Motor neuron (in vitro differentiated cells): ENCODE measurements around the gene KBTBD4. TPM values are rescaled to one million over a fixed set of nuclear protein-coding genes. Genes with fewer than 3 reads are reported as not detected.
A peak's percentile ranks its signal among the peaks of the same experiment; 100 is the strongest.

Experiments
- ATAC-seq, 8 experiments: fragments of 200-7000 bp; cut with Tn5 transposase; replicated peaks in 6 of 8; 2 replicates each; pipeline ENCODE4 v1.8.0; 2021; ENCODE audit warnings: mild to moderate bottlenecking in 8 of 8, moderate library complexity in 8 of 8
- H3K27ac ChIP-seq, 2 donors: fragments of 250-450 bp; sonication (Bioruptor Pico); 2 replicates each; pipeline ENCODE4 v1.9.0; 2021; ENCODE audit warnings: antibody characterized with exemption in 2 of 2, mild to moderate bottlenecking in 2 of 2, moderate library complexity in 1 of 2
- H3K4me1 ChIP-seq, 2 donors: fragments of 250-450 bp; sonication (Bioruptor Pico); replicated peaks in 1 of 2; 2 replicates each; pipeline ENCODE4 v1.6.1; 2021; ENCODE audit warnings: antibody characterized with exemption in 2 of 2, mild to moderate bottlenecking in 2 of 2, moderate library complexity in 1 of 2
- H3K4me3 ChIP-seq, 5 donors: fragments of 250-450 bp; sonication (Bioruptor Pico); 2 replicates each; pipeline ENCODE4 v1.9.0; 2021; ENCODE audit warnings: antibody characterized with exemption in 5 of 5, mild to moderate bottlenecking in 5 of 5, moderate library complexity in 4 of 5
- WGBS, 10 experiments: fragments of 450-650 bp; shearing (Covaris generic); methylation state at CpG; one replicate each; pipeline ENCODE4 v1.0.0; 2022; 5-methylcytosine and 5-hydroxymethylcytosine counted together
- in situ Hi-C, 9 experiments: fragments of 400-800 bp; cut with MboI; loops; one replicate each; pipeline ENCODE4 v1.15.0; 2021; ENCODE audit warnings: low sequenced_read_pairs in 9 of 9, low pct_unique_long_range_greater_than_20kb in 2 of 9; ENCODE audit not compliant: unreplicated experiment in 9 of 9
- total RNA-seq, 8 experiments: library from RNA; unstranded; fragments of 300-600 nt; gene quantifications; 2 replicates each; pipeline versions ENCODE4 v1.2.3 to v1.2.4, GENCODE V29; 2022

Gene KBTBD4
- total RNA-seq, result 10 to 100 TPM; 12.6 to 28.8 (median 18.1) TPM

DNA sequence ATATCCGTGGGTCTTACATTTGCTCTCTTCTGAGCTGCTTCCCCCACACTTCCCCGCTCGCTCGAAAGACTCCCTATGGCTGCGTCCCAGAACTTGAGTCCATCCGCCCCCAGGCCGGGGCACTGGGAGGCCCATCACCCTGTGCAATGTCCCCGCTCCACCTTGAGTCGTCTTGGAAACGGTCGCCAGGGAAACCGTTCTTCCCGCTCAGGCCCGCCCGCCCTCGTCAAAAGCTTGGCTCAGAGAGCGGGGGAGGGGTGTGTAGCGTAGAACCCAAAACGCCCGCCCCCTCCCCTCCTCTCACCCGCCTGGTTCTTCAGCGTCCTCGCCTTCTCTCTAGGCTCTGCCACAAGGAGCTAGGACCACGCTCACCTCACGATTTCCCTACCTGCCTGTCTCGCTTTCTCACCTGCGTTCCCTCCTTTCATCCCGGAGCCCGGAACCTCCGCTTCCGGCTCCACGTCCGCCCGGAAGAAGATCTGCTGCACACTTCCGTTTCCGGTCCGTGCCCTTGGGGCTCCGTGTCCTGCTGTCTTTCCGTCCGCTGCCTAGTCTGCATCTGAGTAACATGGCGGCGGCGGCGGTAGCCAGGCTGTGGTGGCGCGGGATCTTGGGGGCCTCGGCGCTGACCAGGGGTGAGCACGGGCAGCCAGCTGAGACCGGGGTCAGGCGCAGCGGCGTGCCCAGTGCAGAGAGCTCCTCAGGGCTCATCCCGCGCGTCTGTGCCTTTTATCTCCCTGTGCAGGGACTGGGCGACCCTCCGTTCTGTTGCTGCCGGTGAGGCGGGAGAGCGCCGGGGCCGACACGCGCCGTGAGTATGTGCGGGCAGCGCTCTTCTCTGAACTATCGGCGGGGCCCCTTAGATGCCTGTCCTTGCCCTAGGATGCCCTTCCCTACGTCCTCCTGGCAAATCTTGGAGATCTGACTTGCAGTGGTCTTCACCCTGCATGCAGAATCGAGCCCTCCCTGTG lies at the start of gene KBTBD4, which contains the start of gene NDUFS3:
TSS of gene KBTBD4 (minus strand) at position 447 of the 971 bp plus-strand sequence. CDS start at position 428, 19 bp downstream.
TSS of gene NDUFS3 (plus strand) at position 551 of the 971 bp plus-strand sequence. CDS start at position 569, 18 bp downstream.
- Histone ChIP-seq H3K4me3 (peak within 1 kb of the TSS; percentile 71 to 94 (median 89)), H3K27ac (peak within 1 kb of the TSS; percentile 97 to 98), H3K4me1 (peaks cover 15 to 21% of the 10 kb centered on the region in 2 donors)
- in situ Hi-C loops, result no loop called here
- WGBS, 10 experiments, result 0 to 5% (median 3%) methylated on average over 1 to 12 of the region's 72 CpGs; no CpG with 5 or more reads in 5 of the 10 experiments
- ATAC-seq, result peak; percentile 91 to 97 (median 94)

GRCh38 chr11:47628026-47628425 lies 49.3 kb upstream of the KBTBD4 start:
- Histone ChIP-seq H3K27ac (no peak overlapping the region), H3K4me1 (no peaks in the 10 kb centered on the region), H3K4me3 (no peak overlapping the region)
- no peak for ATAC-seq
- 83 to 100% (median 100%) methylated on average over 1 to 4 of the region's 4 CpGs; no CpG with 5 or more reads in 4 of the 10 experiments for WGBS, 10 experiments
- in situ Hi-C loops, result loop anchor here in 1 of 9 experiments (25.0 kb wide), 1 partner anchor 109 kb away; no protein-coding TSS in a partner anchor

- WGBS, 10 experiments, result 93 to 100% (median 95%) methylated on average over 1 to 8 of the region's 8 CpGs; no CpG with 5 or more reads in 6 of the 10 experiments
- in situ Hi-C loops, result loop anchor here in 1 of 9 experiments (25.0 kb wide), 1 partner anchor 111 kb away; no protein-coding TSS in a partner anchor
- Histone ChIP-seq H3K4me1 (no peaks in the 10 kb centered on the region), H3K4me3 (no peak overlapping the region), H3K27ac (no peak overlapping the region)
- ATAC-seq, result no peak
Measured at GRCh38 chr11:47626234-47626633, 47.5 kb upstream of the KBTBD4 start.

- WGBS, 10 experiments, result 82 to 100% (median 94%) methylated on average over 1 to 2 of the region's 2 CpGs; no CpG with 5 or more reads in 1 of the 10 experiments
- no peaks in the 10 kb centered on the region for H3K4me1 ChIP-seq
- H3K4me3 ChIP-seq, result no peak overlapping the region
- ATAC-seq, result no peak
- no peak overlapping the region for H3K27ac ChIP-seq
- in situ Hi-C loops, result no loop called here
Measured at GRCh38 chr11:47620836-47621378, 42.1 kb upstream of the KBTBD4 start.

- in situ Hi-C loops, result no loop called here
- Histone ChIP-seq H3K4me3 (no peak overlapping the region), H3K4me1 (no peaks in the 10 kb centered on the region), H3K27ac (no peak overlapping the region)
- 29 to 89% (median 70%) methylated on average over 2 to 3 of the region's 3 CpGs; no CpG with 5 or more reads in 1 of the 10 experiments for WGBS, 10 experiments
- peak in 1 of 8 experiments; percentile 29 for ATAC-seq
Measured at GRCh38 chr11:47617417-47617809, 38.6 kb upstream of the KBTBD4 start.

DNA sequence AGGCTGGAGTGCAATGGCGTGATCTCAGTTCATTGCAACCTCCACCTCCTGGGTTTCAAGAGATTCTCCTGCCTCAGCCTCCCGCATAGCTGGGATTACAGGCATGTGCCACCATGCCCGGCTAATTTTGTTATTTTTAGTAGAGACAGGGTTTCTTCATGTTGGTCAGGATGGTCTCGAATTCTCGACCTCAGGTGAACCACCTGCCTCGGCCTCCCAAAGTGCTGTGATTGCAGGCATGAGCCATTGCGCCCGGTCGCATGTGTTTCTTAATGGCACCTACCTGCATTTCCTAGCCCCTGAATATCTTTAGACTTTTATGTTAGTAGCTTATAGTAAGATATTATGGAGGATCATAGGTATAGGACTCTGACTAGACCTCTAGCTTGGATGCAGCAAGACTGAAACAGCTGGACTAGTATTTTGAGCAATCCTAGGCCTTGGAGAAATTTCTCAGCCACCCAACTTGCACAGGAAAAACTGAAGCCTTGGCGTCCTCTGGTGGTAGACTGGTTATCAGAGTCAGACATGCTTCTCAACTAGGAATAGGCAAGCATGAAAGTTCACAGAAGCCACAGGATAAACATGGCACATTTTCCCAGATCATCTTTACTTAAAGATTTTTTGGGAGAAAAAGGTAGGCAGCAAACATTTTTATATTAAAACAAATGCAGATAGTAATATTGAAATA lies 38.1 kb upstream of the KBTBD4 start:
- in situ Hi-C loops, result no loop called here
- 0 to 100% (median 78%) methylated on average over 1 to 7 of the region's 10 CpGs for WGBS, 10 experiments
- H3K4me3 ChIP-seq, result no peak overlapping the region
- peak; percentile 48 to 89 (median 77) for ATAC-seq
- H3K27ac ChIP-seq, result no peak overlapping the region
- no peaks in the 10 kb centered on the region for H3K4me1 ChIP-seq

GRCh38 chr11:47615249-47615648 lies 36.5 kb upstream of the KBTBD4 start:
- H3K4me3 ChIP-seq, result no peak overlapping the region
- no peak for ATAC-seq
- H3K4me1 ChIP-seq, result no peaks in the 10 kb centered on the region
- in situ Hi-C loops, result no loop called here
- no peak overlapping the region for H3K27ac ChIP-seq

GRCh38 chr11:47611348-47611794 lies 32.6 kb upstream of the KBTBD4 start:
- WGBS, 10 experiments, result 7 to 100% (median 83%) methylated on average over 1 to 6 of the region's 6 CpGs
- ATAC-seq, result no peak
- H3K4me1 ChIP-seq, result no peaks in the 10 kb centered on the region
- H3K4me3 ChIP-seq, result no peak overlapping the region
- in situ Hi-C loops, result no loop called here
- H3K27ac ChIP-seq, result no peak overlapping the region

DNA sequence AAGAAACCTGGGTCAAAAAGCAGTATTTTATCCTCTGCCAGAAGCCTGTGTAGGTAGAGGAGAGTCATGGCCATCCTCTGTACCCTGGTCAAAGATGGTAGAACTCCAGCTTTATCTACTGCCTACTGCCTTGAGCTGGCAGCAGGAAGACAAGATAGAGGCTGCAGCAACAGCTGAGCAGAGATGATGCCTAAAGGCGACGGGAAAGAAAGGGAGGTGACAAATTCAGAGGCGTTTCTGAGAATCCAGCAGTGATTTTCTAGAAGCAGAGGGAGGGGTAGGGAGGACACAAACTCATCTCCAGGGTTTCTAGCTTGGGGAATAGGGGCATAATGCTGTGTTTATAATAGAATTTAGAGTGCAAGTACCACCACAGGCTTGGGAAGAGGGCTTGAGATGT lies 30.9 kb upstream of the KBTBD4 start:
- ATAC-seq, result peak in 3 of 8 experiments; percentile 29 to 76 (median 64)
- WGBS, 10 experiments, result 0 to 87% (median 30%) methylated on average over 1 to 3 of the region's 3 CpGs; no CpG with 5 or more reads in 5 of the 10 experiments
- Histone ChIP-seq H3K4me3 (no peak overlapping the region), H3K4me1 (no peaks in the 10 kb centered on the region), H3K27ac (no peak overlapping the region)
- in situ Hi-C loops, result no loop called here

- H3K27ac ChIP-seq, result no peak overlapping the region
- no peaks in the 10 kb centered on the region for H3K4me1 ChIP-seq
- ATAC-seq, result peak; percentile 31 to 69 (median 48)
- H3K4me3 ChIP-seq, result no peak overlapping the region
- 0 to 100% (median 100%) methylated on average over 1 to 7 of the region's 7 CpGs; no CpG with 5 or more reads in 3 of the 10 experiments for WGBS, 10 experiments
- in situ Hi-C loops, result no loop called here
Measured at GRCh38 chr11:47607380-47607779, 28.6 kb upstream of the KBTBD4 start.

DNA sequence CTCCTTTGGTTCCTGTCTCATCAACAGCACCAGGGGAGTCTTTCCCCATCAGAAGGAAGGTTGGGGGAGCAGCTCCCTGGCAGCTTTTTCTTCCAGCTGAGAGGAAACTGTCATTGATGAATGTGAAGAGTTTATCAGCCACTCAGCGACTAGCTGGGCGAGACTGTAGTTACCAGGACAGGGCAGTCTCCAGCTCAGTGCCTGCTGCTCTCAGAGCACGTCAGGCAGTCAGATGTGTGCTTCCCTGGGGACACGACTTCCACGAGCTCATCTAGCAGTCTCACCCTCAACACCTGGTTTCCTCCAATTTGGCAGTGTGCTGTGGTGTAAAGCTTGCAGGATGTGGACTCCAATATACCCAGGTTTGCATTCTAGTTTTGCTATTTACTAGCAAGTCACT lies 28.0 kb upstream of the KBTBD4 start:
- no peaks in the 10 kb centered on the region for H3K4me1 ChIP-seq
- peak; percentile 8 to 87 (median 64) for ATAC-seq
- no peak overlapping the region for H3K4me3 ChIP-seq
- H3K27ac ChIP-seq, result no peak overlapping the region
- 0 to 42% (median 22%) methylated on average over 1 to 3 of the region's 5 CpGs; no CpG with 5 or more reads in 6 of the 10 experiments for WGBS, 10 experiments
- in situ Hi-C loops, result no loop called here

GRCh38 chr11:47605921-47606320 lies 27.2 kb upstream of the KBTBD4 start:
- Histone ChIP-seq H3K4me1 (no peaks in the 10 kb centered on the region), H3K27ac (no peak overlapping the region), H3K4me3 (no peak overlapping the region)
- WGBS, 10 experiments, result 50 to 100% (median 76%) methylated on average over 1 to 3 of the region's 3 CpGs
- no peak for ATAC-seq
- in situ Hi-C loops, result no loop called here
